ENCODE data around the gene COL6A1.
A peak's percentile ranks its signal among the peaks of the same experiment; 100 is the strongest.

Gene COL6A1

GRCh38 chr21:45979141-45979631, 2.4 kb upstream of the COL6A1 start:
- intact Hi-C loops (cut with micrococcal nuclease), result no loop called here
- H3K9me3 Mint-ChIP-seq, result no peaks in the 10 kb centered on the region
- H3K36me3 Mint-ChIP-seq (ENCODE audit: low read depth), result no peaks in the 10 kb centered on the region
- no peak overlapping the region for H3K4me3 Mint-ChIP-seq
- peaks cover 16% of the 10 kb centered on the region for H3K4me1 Mint-ChIP-seq (ENCODE audit: low read depth)
- H3K27ac Mint-ChIP-seq, result no peak overlapping the region
- H3K27me3 Mint-ChIP-seq, result peaks cover 65% of the 10 kb centered on the region

- no peak overlapping the region for H3K27ac Mint-ChIP-seq
- H3K4me1 Mint-ChIP-seq (ENCODE audit: low read depth), result peaks cover 12% of the 10 kb centered on the region
- peaks cover 64% of the 10 kb centered on the region for H3K27me3 Mint-ChIP-seq
These were observed 1.9 kb upstream of the COL6A1 start for GRCh38 chr21:45979651-45980050.

GRCh38 chr21:45980271-45980670, 1.3 kb upstream of the COL6A1 start:
- Mint-ChIP-seq H3K27ac (no peak overlapping the region), H3K9me3 (no peaks in the 10 kb centered on the region), H3K4me3 (no peak overlapping the region), H3K4me1 (ENCODE audit: low read depth) (peaks cover 5% of the 10 kb centered on the region), H3K36me3 (ENCODE audit: low read depth) (no peaks in the 10 kb centered on the region), H3K27me3 (peaks cover 63% of the 10 kb centered on the region)
- intact Hi-C loops (cut with micrococcal nuclease), result no loop called here

More at GRCh38 chr21:45979651-45980050, 1.9 kb upstream of the COL6A1 start:
- Mint-ChIP-seq H3K36me3 (ENCODE audit: low read depth) (no peaks in the 10 kb centered on the region), H3K9me3 (no peaks in the 10 kb centered on the region), H3K4me3 (no peak overlapping the region)
- intact Hi-C loops (cut with micrococcal nuclease), result no loop called here

GRCh38 chr21:45980697-45981096, 873 bp upstream of the COL6A1 start:
- Mint-ChIP-seq H3K27me3 (peaks cover 59% of the 10 kb centered on the region), H3K4me3 (no peak overlapping the region), H3K27ac (no peak overlapping the region), H3K9me3 (no peaks in the 10 kb centered on the region), H3K4me1 (ENCODE audit: low read depth) (peaks cover 1% of the 10 kb centered on the region), H3K36me3 (ENCODE audit: low read depth) (no peaks in the 10 kb centered on the region)
- intact Hi-C loops (cut with micrococcal nuclease), result no loop called here

GRCh38 chr21:45982092-45982757, 655 bp downstream of the COL6A1 start:
- Mint-ChIP-seq H3K36me3 (ENCODE audit: low read depth) (no peaks in the 10 kb centered on the region), H3K4me3 (peak overlapping the region; percentile 24), H3K27ac (no peak overlapping the region), H3K27me3 (peaks cover 44% of the 10 kb centered on the region), H3K4me1 (ENCODE audit: low read depth) (no peaks in the 10 kb centered on the region), H3K9me3 (no peaks in the 10 kb centered on the region)
- intact Hi-C loops (cut with micrococcal nuclease), result no loop called here

GRCh38 chr21:45982758-45983648, 1.4 kb downstream of the COL6A1 start:
- Mint-ChIP-seq H3K27me3 (peaks cover 40% of the 10 kb centered on the region), H3K36me3 (ENCODE audit: low read depth) (no peaks in the 10 kb centered on the region), H3K9me3 (no peaks in the 10 kb centered on the region), H3K27ac (no peak overlapping the region), H3K4me1 (ENCODE audit: low read depth) (no peaks in the 10 kb centered on the region), H3K4me3 (no peak overlapping the region)
- intact Hi-C loops (cut with micrococcal nuclease), result no loop called here

GRCh38 chr21:45983649-45983965, 2.0 kb downstream of the COL6A1 start:
- H3K4me1 Mint-ChIP-seq (ENCODE audit: low read depth), result no peaks in the 10 kb centered on the region
- peaks cover 33% of the 10 kb centered on the region for H3K27me3 Mint-ChIP-seq
- H3K27ac Mint-ChIP-seq, result no peak overlapping the region
- H3K9me3 Mint-ChIP-seq, result no peaks in the 10 kb centered on the region
- H3K36me3 Mint-ChIP-seq (ENCODE audit: low read depth), result no peaks in the 10 kb centered on the region
- intact Hi-C loops (cut with micrococcal nuclease), result no loop called here
- no peak overlapping the region for H3K4me3 Mint-ChIP-seq

- no peak overlapping the region for H3K27ac Mint-ChIP-seq
These were observed 2.5 kb downstream of the COL6A1 start for GRCh38 chr21:45983981-45984551.

GRCh38 chr21:45984584-45985095, 3.1 kb downstream of the COL6A1 start:
- no peaks in the 10 kb centered on the region for H3K4me1 Mint-ChIP-seq (ENCODE audit: low read depth)
- no peaks in the 10 kb centered on the region for H3K9me3 Mint-ChIP-seq
- no peak overlapping the region for H3K27ac Mint-ChIP-seq
- intact Hi-C loops (cut with micrococcal nuclease), result no loop called here
- peaks cover 24% of the 10 kb centered on the region for H3K27me3 Mint-ChIP-seq
- no peaks in the 10 kb centered on the region for H3K36me3 Mint-ChIP-seq (ENCODE audit: low read depth)
- no peak overlapping the region for H3K4me3 Mint-ChIP-seq

More at GRCh38 chr21:45983981-45984551, 2.5 kb downstream of the COL6A1 start:
- Mint-ChIP-seq H3K4me1 (ENCODE audit: low read depth) (no peaks in the 10 kb centered on the region), H3K36me3 (ENCODE audit: low read depth) (no peaks in the 10 kb centered on the region), H3K9me3 (no peaks in the 10 kb centered on the region), H3K27me3 (peaks cover 30% of the 10 kb centered on the region), H3K4me3 (no peak overlapping the region)
- intact Hi-C loops (cut with micrococcal nuclease), result no loop called here

- H3K9me3 Mint-ChIP-seq, result no peaks in the 10 kb centered on the region
- intact Hi-C loops (cut with micrococcal nuclease), result no loop called here
These were observed 4.1 kb downstream of the COL6A1 start for GRCh38 chr21:45985471-45986315.

GRCh38 chr21:45986316-45987051, 4.9 kb downstream of the COL6A1 start:
- no peaks in the 10 kb centered on the region for H3K4me1 Mint-ChIP-seq (ENCODE audit: low read depth)
- no peak overlapping the region for H3K27ac Mint-ChIP-seq
- peaks cover 22% of the 10 kb centered on the region for H3K27me3 Mint-ChIP-seq
- no peaks in the 10 kb centered on the region for H3K36me3 Mint-ChIP-seq (ENCODE audit: low read depth)
- no peak overlapping the region for H3K4me3 Mint-ChIP-seq
- intact Hi-C loops (cut with micrococcal nuclease), result no loop called here
- no peaks in the 10 kb centered on the region for H3K9me3 Mint-ChIP-seq

More at GRCh38 chr21:45985471-45986315, 4.1 kb downstream of the COL6A1 start:
- Mint-ChIP-seq H3K4me3 (no peak overlapping the region), H3K4me1 (ENCODE audit: low read depth) (no peaks in the 10 kb centered on the region), H3K27ac (no peak overlapping the region), H3K36me3 (ENCODE audit: low read depth) (no peaks in the 10 kb centered on the region), H3K27me3 (peaks cover 22% of the 10 kb centered on the region)

GRCh38 chr21:45987121-45987711, 5.6 kb downstream of the COL6A1 start:
- no peak overlapping the region for H3K4me3 Mint-ChIP-seq
- H3K27ac Mint-ChIP-seq, result no peak overlapping the region

More at GRCh38 chr21:45987121-45987711, 5.6 kb downstream of the COL6A1 start:
- no peaks in the 10 kb centered on the region for H3K36me3 Mint-ChIP-seq (ENCODE audit: low read depth)
- H3K27me3 Mint-ChIP-seq, result peaks cover 20% of the 10 kb centered on the region
- intact Hi-C loops (cut with micrococcal nuclease), result no loop called here
- no peaks in the 10 kb centered on the region for H3K9me3 Mint-ChIP-seq
- no peaks in the 10 kb centered on the region for H3K4me1 Mint-ChIP-seq (ENCODE audit: low read depth)
